Right lobe of liver (tissue), 4 donors: ENCODE measurements around the gene MDM2.

Experiments
- CTCF ChIP-seq, 4 donors: fragments of 200-600 bp in 3 of 4; fragments of 450-650 bp in 1 of 4; IDR thresholded peaks; one replicate each; pipeline versions ENCODE4 v1.5.1 to v1.8.0; 2016 to 2022; ENCODE audit warnings: antibody characterized with exemption in 4 of 4, mild to moderate bottlenecking in 2 of 4
- POLR2A ChIP-seq: fragments of 450-650 bp; IDR thresholded peaks from one replicate; pipeline ENCODE4 v1.6.1; 2017; ENCODE audit warnings: antibody characterized with exemption, mild to moderate bottlenecking
- donor health status: DM: no; HTN: no; CAD: no.
- donor health status: DM: no; HTN: no; CAD: no.
- donor health status: DM: no; HTN: yes; CAD: no.

- TF ChIP-seq POLR2A: no peak
- no peak for TF ChIP-seq CTCF (IDR thresholded peaks at IDR 0.05)
These were observed 45.3 kb upstream of the MDM2 start for GRCh38 chr12:68762691-68763090.
